Suprapubic skin (tissue), 4 donors: Measurements from ENCODE around the gene RNASE2. TPM values are rescaled to one million over a fixed set of nuclear protein-coding genes. Genes with fewer than 3 reads are reported as not detected.
A peak's percentile ranks its signal among the peaks of the same experiment; 100 is the strongest.

Experiments used
- DNase-seq, 2 donors: peaks; one replicate each; pipeline ENCODE4 v3.0.0-alpha.2; 2019; ENCODE audit warnings: low spot score in 2 of 2
- H3K27ac ChIP-seq: fragments of 200-600 bp; sonication (generic); one replicate; pipeline ENCODE4 v1.5.1; 2019
- H3K27me3 ChIP-seq: fragments of 200-600 bp; sonication (generic); one replicate; pipeline ENCODE4 v1.5.1; 2019
- H3K36me3 ChIP-seq: fragments of 200-600 bp; sonication (generic); one replicate; pipeline ENCODE4 v1.5.1; 2019
- H3K4me1 ChIP-seq: fragments of 200-600 bp; sonication (generic); one replicate; pipeline ENCODE4 v1.5.1; 2019
- H3K4me3 ChIP-seq: fragments of 200-600 bp; sonication (generic); one replicate; pipeline ENCODE4 v1.5.1; 2019; ENCODE audit warnings: mild to moderate bottlenecking
- H3K9me3 ChIP-seq: fragments of 200-600 bp; sonication (generic); one replicate; pipeline ENCODE4 v1.5.1; 2019
- CTCF ChIP-seq, 2 donors: fragments of 200-600 bp in 1 of 2; fragments of 450-650 bp in 1 of 2; sonication (generic) in 1 of 2; IDR thresholded peaks; one replicate each; pipeline ENCODE4 v1.5.1; 2016 to 2019; ENCODE audit warnings: antibody characterized with exemption in 2 of 2, mild to moderate bottlenecking in 1 of 2, moderate library complexity in 1 of 2
- EP300 ChIP-seq: sonication (generic); formaldehyde crosslinking; IDR thresholded peaks from one replicate; pipeline ENCODE4 v1.6.1; 2017; ENCODE audit warnings: antibody characterized with exemption
- POLR2A ChIP-seq, 2 donors: fragments of 450-650 bp; IDR thresholded peaks; one replicate each; pipeline ENCODE4 v1.6.1; 2017; ENCODE audit warnings: antibody characterized with exemption in 2 of 2, mild to moderate bottlenecking in 2 of 2, moderate library complexity in 2 of 2
- POLR2AphosphoS5 ChIP-seq, 3 donors: sonication (generic); formaldehyde crosslinking; IDR thresholded peaks; one replicate each; pipeline ENCODE4 v1.6.1; 2017; ENCODE audit warnings: antibody characterized with exemption in 3 of 3
- WGBS: methylation state at CpG from one replicate; pipeline ENCODE4 v1.1.5; 2018; 5-methylcytosine and 5-hydroxymethylcytosine counted together
- total RNA-seq, 4 donors: library from RNA; depleted of rRNA; stranded (reverse); fragments of >200 nt; gene quantifications; one replicate each; pipeline ENCODE4 v1.1.0, GENCODE V29; 2016

Gene RNASE2
- total RNA-seq, 4 donors from 2014 or later = 1.6 TPM; not detected in 3

- no peak for DNase-seq
- no peak for TF ChIP-seq EP300
- no peak for TF ChIP-seq CTCF (IDR thresholded peaks at IDR 0.05)
- no peak for TF ChIP-seq POLR2A (IDR thresholded peaks at IDR 0.05)
- TF ChIP-seq POLR2AphosphoS5 (IDR thresholded peaks at IDR 0.05) = no peak
- WGBS = 54% methylated on average over 3 of the region's 3 CpGs
- H3K9me3 ChIP-seq = no peaks in the 10 kb centered on the region
- H3K4me1 ChIP-seq = peaks cover 34% of the 10 kb centered on the region
- H3K27me3 ChIP-seq = no peaks in the 10 kb centered on the region
- peak overlapping the region; percentile 23 for H3K4me3 ChIP-seq
- peak overlapping the region; percentile 87 for H3K27ac ChIP-seq
- peaks cover 44% of the 10 kb centered on the region for H3K36me3 ChIP-seq
Observed at GRCh38 chr14:20998139-20998538, 42.9 kb downstream of the RNASE2 start.

- Histone ChIP-seq H3K4me3 (peak within 1 kb of the TSS; percentile 23), H3K36me3 (peaks cover 37% of the 10 kb centered on the region), H3K27ac (peak within 1 kb of the TSS; percentile 87), H3K27me3 (no peaks in the 10 kb centered on the region), H3K9me3 (no peaks in the 10 kb centered on the region), H3K4me1 (peaks cover 34% of the 10 kb centered on the region)
- WGBS = 33% methylated on average over 6 of the region's 6 CpGs
- peak in 1 of 2 donors; percentile 83 for DNase-seq
- TF ChIP-seq CTCF (IDR thresholded peaks at IDR 0.05) (no peak), POLR2AphosphoS5 (IDR thresholded peaks at IDR 0.05) (no peak), EP300 (no peak), POLR2A (IDR thresholded peaks at IDR 0.05) (no peak)
Observed at GRCh38 chr14:20998674-20999366, 43.5 kb downstream of the RNASE2 start, which contains the start of gene SLC39A2. Gene SLC39A2 (plus strand): TSS chr14:20999293. CDS start chr14:20999447, 154 bp downstream.

GRCh38 chr14:20999591-20999990, 44.3 kb downstream of the RNASE2 start:
- WGBS = 61% methylated on average over 4 of the region's 4 CpGs
- H3K27me3 ChIP-seq = no peaks in the 10 kb centered on the region
- H3K4me1 ChIP-seq = peaks cover 34% of the 10 kb centered on the region
- H3K27ac ChIP-seq = peak overlapping the region; percentile 87
- H3K36me3 ChIP-seq = peaks cover 29% of the 10 kb centered on the region
- H3K4me3 ChIP-seq = no peak overlapping the region
- no peaks in the 10 kb centered on the region for H3K9me3 ChIP-seq
- TF ChIP-seq EP300 (no peak), POLR2A (IDR thresholded peaks at IDR 0.05) (no peak), CTCF (IDR thresholded peaks at IDR 0.05) (no peak), POLR2AphosphoS5 (IDR thresholded peaks at IDR 0.05) (no peak)
- DNase-seq = no peak

- Histone ChIP-seq H3K27me3 (no peaks in the 10 kb centered on the region), H3K36me3 (peaks cover 13% of the 10 kb centered on the region), H3K27ac (no peak overlapping the region), H3K4me3 (no peak overlapping the region), H3K4me1 (peaks cover 34% of the 10 kb centered on the region), H3K9me3 (no peaks in the 10 kb centered on the region)
- WGBS = 65% methylated on average over 6 of the region's 7 CpGs
- TF ChIP-seq EP300 = no peak
- no peak for TF ChIP-seq CTCF (IDR thresholded peaks at IDR 0.05)
- TF ChIP-seq POLR2A (IDR thresholded peaks at IDR 0.05) = no peak
- no peak for TF ChIP-seq POLR2AphosphoS5 (IDR thresholded peaks at IDR 0.05)
- DNase-seq = no peak
Observed at GRCh38 chr14:21001218-21001617, 45.9 kb downstream of the RNASE2 start.

- no peak for TF ChIP-seq EP300
- Histone ChIP-seq H3K36me3 (no peaks in the 10 kb centered on the region), H3K4me1 (peaks cover 12% of the 10 kb centered on the region), H3K27me3 (no peaks in the 10 kb centered on the region), H3K27ac (no peak overlapping the region), H3K4me3 (no peak overlapping the region), H3K9me3 (no peaks in the 10 kb centered on the region)
- no peak for DNase-seq
- 88% methylated on average over 14 of the region's 14 CpGs for WGBS
Observed at GRCh38 chr14:21003788-21004346, 48.6 kb downstream of the RNASE2 start.

Other genes with a start within 250 kb of the RNASE2 start
- not detected for gene EDDM3A, start 209.6 kb upstream of the RNASE2 start, total RNA-seq
- not detected for gene EDDM3B, start 187.1 kb upstream of the RNASE2 start, total RNA-seq
- gene RNASE6, start 174.2 kb upstream of the RNASE2 start, total RNA-seq = 1 to 10 TPM; 4.0 to 8.1 (median 7.6) TPM
- gene RNASE1, start 152.6 kb upstream of the RNASE2 start, total RNA-seq = 10 to 100 TPM; 39.7 to 97.1 (median 64.0) TPM
- gene RNASE3, start 64.1 kb upstream of the RNASE2 start, total RNA-seq = not detected
- 100 to 1,000 TPM in 2 of 4 donors, 10 to 100 TPM in 2; 64.9 to 332 (median 96.3) TPM for gene METTL17, start 34.5 kb downstream of the RNASE2 start, total RNA-seq
- 10 to 100 TPM in 3 of 4 donors, 1 to 10 TPM in 1; 5.1 to 46.7 (median 33.7) TPM for gene SLC39A2, start 43.8 kb downstream of the RNASE2 start, total RNA-seq
- 100 to 1,000 TPM; 269 to 433 (median 295) TPM for gene NDRG2, start 69.6 kb downstream of the RNASE2 start, total RNA-seq
- gene TPPP2, start 74.7 kb downstream of the RNASE2 start, total RNA-seq = not detected
- under 1 TPM in 1 of 4 donors, not detected in 3; 0.29 TPM for gene RNASE13, start 79.3 kb downstream of the RNASE2 start, total RNA-seq
- gene RNASE7, start 86.9 kb downstream of the RNASE2 start, total RNA-seq = 10 to 100 TPM; 10.3 to 46.9 (median 35.4) TPM
- not detected for gene RNASE8, start 102.3 kb downstream of the RNASE2 start, total RNA-seq
- gene ARHGEF40, start 114.8 kb downstream of the RNASE2 start, total RNA-seq = 10 to 100 TPM; 14.4 to 22.8 (median 17.6) TPM
- 10 to 100 TPM; 44.2 to 70.0 (median 56.7) TPM for gene ZNF219, start 143.2 kb downstream of the RNASE2 start, total RNA-seq
- gene TMEM253, start 145.6 kb downstream of the RNASE2 start, total RNA-seq = 1 to 10 TPM in 1 of 4 donors, under 1 TPM in 2, not detected in 1; 0.53 to 2.0 (median 0.83) TPM
- gene OR5AU1, start 200.6 kb downstream of the RNASE2 start, total RNA-seq = not detected